ENCODE results near the gene RNF169. TPM values are rescaled to one million over a fixed set of nuclear protein-coding genes. Genes with fewer than 3 reads are reported as not detected.

Gene RNF169
- total RNA-seq, 1 experiment from 2014 or later = 13.0 TPM

GRCh38 chr11:74806267-74806666 is 57.6 kb downstream of the RNF169 start:
- H3K36me3 Mint-ChIP-seq (ENCODE audit: insufficient read depth in 1 of 3, low read depth in 3 of 3) = peaks cover 0 to 6% (median 0%) of the 10 kb centered on the region in 3 experiments; a peak in 4 of 7 replicates
- Histone ChIP-seq H3K23ac (ENCODE audit: insufficient read length, low read depth, low read length) (no peak overlapping the region), H3K79me2 (ENCODE audit: insufficient read depth, low read length) (no peaks in the 10 kb centered on the region), H2BK12ac (ENCODE audit: insufficient read length, low read depth, low read length) (no peak overlapping the region), H3K27me3 (ENCODE audit: insufficient read depth, low read length) (no peaks in the 10 kb centered on the region), H3K56ac (ENCODE audit: insufficient read length, low read depth, low read length) (no peak overlapping the region), H2BK120ac (ENCODE audit: low read depth, low read length, poor library complexity, severe bottlenecking) (no peak overlapping the region), H3K9me3 (ENCODE audit: control insufficient read depth, low read depth, low read length) (no peaks in the 10 kb centered on the region), H3T11ph (ENCODE audit: low read length) (no peak overlapping the region), H4K91ac (ENCODE audit: insufficient read length, low read depth, low read length) (no peak overlapping the region), H2BK5ac (ENCODE audit: insufficient read length, low read length) (no peak overlapping the region), H2AK5ac (ENCODE audit: insufficient read length, low read length) (no peak overlapping the region), H3K23me2 (ENCODE audit: insufficient read length, low read depth, low read length, poor library complexity, severe bottlenecking) (no peaks in the 10 kb centered on the region), H3K4ac (ENCODE audit: low read depth, low read length) (no peak overlapping the region), H3K79me1 (ENCODE audit: insufficient read depth, low read depth, low read length, poor library complexity, severe bottlenecking) (no peaks in the 10 kb centered on the region), H3K4me2 (ENCODE audit: insufficient read depth, insufficient read length, low read length) (no peak overlapping the region), H3K9ac (ENCODE audit: extremely low read depth, insufficient read length, low read length) (no peak overlapping the region), H3K14ac (ENCODE audit: insufficient read depth, low read length) (no peak overlapping the region), H4K20me1 (ENCODE audit: control insufficient read depth, insufficient read depth, insufficient read length) (no peaks in the 10 kb centered on the region), H3K27ac (ENCODE audit: insufficient read length, low read depth, low read length) (no peak overlapping the region), H4K5ac (ENCODE audit: insufficient read length, low read depth, low read length) (no peak overlapping the region), H2BK20ac (ENCODE audit: low read depth, low read length, poor library complexity, severe bottlenecking) (no peak overlapping the region), H2AFZ (ENCODE audit: low read length) (no peak overlapping the region), H4K8ac (replicated peaks; ENCODE audit: insufficient read length, low read depth, low read length) (no peak overlapping the region), H2BK15ac (ENCODE audit: low read depth, low read length) (no peak overlapping the region), H3K18ac (ENCODE audit: insufficient read length, low read depth, low read length) (no peak overlapping the region), H3K4me1 (ENCODE audit: insufficient read depth, low read length) (no peaks in the 10 kb centered on the region)
- no peak for DNase-seq
- WGBS (ENCODE audit: extremely low coverage, insufficient read length, low lambda C conversion rate) = no CpG with 5 or more reads among the region's 3 CpGs
- H3K4me3 Mint-ChIP-seq = no peak overlapping the region
- no peak for TF ChIP-seq CTCF (conservative IDR thresholded peaks at IDR 0.05)
- no peaks in the 10 kb centered on the region for H3K27me3 Mint-ChIP-seq (ENCODE audit: low read depth)
- no peak overlapping the region for H3K27ac Mint-ChIP-seq
- no peaks in the 10 kb centered on the region for H3K9me3 Mint-ChIP-seq
- H3K4me1 Mint-ChIP-seq = peaks cover 0 to 4% of the 10 kb centered on the region in 2 experiments; a peak in 1 of 4 replicates

All from H9 (cell line).